ENCODE measurements around the gene PPP6R3.
"Not testable (repeated sequence)": the region's sequence is repeated elsewhere in the genome, so short reads cannot be mapped to it uniquely, and the experiment has no call there.

Gene PPP6R3

GRCh38 chr11:68458340-68458739 is 2.2 kb upstream of the PPP6R3 start:
- not testable (repeated sequence) for DNase-seq

- DNase-seq = peak; percentile 95 to 97
Observed at GRCh38 chr11:68459886-68460740, 439 bp upstream of the PPP6R3 start.

- no peak for DNase-seq
Observed at GRCh38 chr11:68461575-68461917, 994 bp downstream of the PPP6R3 start.

GRCh38 chr11:68463714-68464113 is 3.2 kb downstream of the PPP6R3 start:
- no peak for DNase-seq

GRCh38 chr11:68467201-68467834 is 6.8 kb downstream of the PPP6R3 start:
- DNase-seq = no peak

- no peak for DNase-seq
Observed at GRCh38 chr11:68468217-68468828, 7.8 kb downstream of the PPP6R3 start.

- no peak for DNase-seq
Observed at GRCh38 chr11:68469122-68469521, 8.6 kb downstream of the PPP6R3 start.

GRCh38 chr11:68469642-68470041 is 9.1 kb downstream of the PPP6R3 start:
- no peak for DNase-seq

- DNase-seq = no peak
Observed at GRCh38 chr11:68470304-68470811, 9.8 kb downstream of the PPP6R3 start.

GRCh38 chr11:68471360-68472340 is 11.1 kb downstream of the PPP6R3 start:
- peak; percentile 80 to 90 for DNase-seq

- DNase-seq = no peak
Observed at GRCh38 chr11:68472778-68473177, 12.2 kb downstream of the PPP6R3 start.

GRCh38 chr11:68473693-68474092 is 13.1 kb downstream of the PPP6R3 start:
- no peak for DNase-seq

- DNase-seq = not testable (repeated sequence)
Observed at GRCh38 chr11:68475626-68476025, 15.1 kb downstream of the PPP6R3 start.

- no peak for DNase-seq
Observed at GRCh38 chr11:68479390-68479789, 18.8 kb downstream of the PPP6R3 start.

- DNase-seq = no peak
Observed at GRCh38 chr11:68480193-68480592, 19.6 kb downstream of the PPP6R3 start.

- DNase-seq = no peak
Observed at GRCh38 chr11:68480852-68481510, 20.4 kb downstream of the PPP6R3 start.

- no peak for DNase-seq
Observed at GRCh38 chr11:68481579-68482240, 21.2 kb downstream of the PPP6R3 start.

GRCh38 chr11:68488623-68489022 is 28.1 kb downstream of the PPP6R3 start:
- DNase-seq = no peak

- DNase-seq = no peak
Observed at GRCh38 chr11:68495220-68495729, 34.7 kb downstream of the PPP6R3 start.

GRCh38 chr11:68495872-68496271 is 35.3 kb downstream of the PPP6R3 start:
- no peak for DNase-seq

- DNase-seq = no peak
Observed at GRCh38 chr11:68497761-68498160, 37.2 kb downstream of the PPP6R3 start.

All from Kasumi-1 (cell line).